ENCODE data around the gene RSBN1L.

The RSBN1L gene

GRCh38 chr7:77653572-77653971 is 42.7 kb upstream of the RSBN1L start:
- TF ChIP-seq, protein P1, sequence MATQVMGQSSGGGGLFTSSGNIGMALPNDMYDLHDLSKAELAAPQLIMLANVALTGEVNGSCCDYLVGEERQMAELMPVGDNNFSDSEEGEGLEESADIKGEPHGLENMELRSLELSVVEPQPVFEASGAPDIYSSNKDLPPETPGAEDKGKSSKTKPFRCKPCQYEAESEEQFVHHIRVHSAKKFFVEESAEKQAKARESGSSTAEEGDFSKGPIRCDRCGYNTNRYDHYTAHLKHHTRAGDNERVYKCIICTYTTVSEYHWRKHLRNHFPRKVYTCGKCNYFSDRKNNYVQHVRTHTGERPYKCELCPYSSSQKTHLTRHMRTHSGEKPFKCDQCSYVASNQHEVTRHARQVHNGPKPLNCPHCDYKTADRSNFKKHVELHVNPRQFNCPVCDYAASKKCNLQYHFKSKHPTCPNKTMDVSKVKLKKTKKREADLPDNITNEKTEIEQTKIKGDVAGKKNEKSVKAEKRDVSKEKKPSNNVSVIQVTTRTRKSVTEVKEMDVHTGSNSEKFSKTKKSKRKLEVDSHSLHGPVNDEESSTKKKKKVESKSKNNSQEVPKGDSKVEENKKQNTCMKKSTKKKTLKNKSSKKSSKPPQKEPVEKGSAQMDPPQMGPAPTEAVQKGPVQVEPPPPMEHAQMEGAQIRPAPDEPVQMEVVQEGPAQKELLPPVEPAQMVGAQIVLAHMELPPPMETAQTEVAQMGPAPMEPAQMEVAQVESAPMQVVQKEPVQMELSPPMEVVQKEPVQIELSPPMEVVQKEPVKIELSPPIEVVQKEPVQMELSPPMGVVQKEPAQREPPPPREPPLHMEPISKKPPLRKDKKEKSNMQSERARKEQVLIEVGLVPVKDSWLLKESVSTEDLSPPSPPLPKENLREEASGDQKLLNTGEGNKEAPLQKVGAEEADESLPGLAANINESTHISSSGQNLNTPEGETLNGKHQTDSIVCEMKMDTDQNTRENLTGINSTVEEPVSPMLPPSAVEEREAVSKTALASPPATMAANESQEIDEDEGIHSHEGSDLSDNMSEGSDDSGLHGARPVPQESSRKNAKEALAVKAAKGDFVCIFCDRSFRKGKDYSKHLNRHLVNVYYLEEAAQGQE (IDR thresholded peaks at IDR 0.05; ENCODE audit: insufficient read depth in 1 of 2, low read depth in 2 of 2, low read length in 2 of 2), result no peak
- no peak for TF ChIP-seq SIN3A (IDR thresholded peaks at IDR 0.05; ENCODE audit: borderline replicate concordance, insufficient read depth, low read length)
- TF ChIP-seq FOXP2 (optimal IDR thresholded peaks at IDR 0.05; ENCODE audit: borderline replicate concordance, extremely low read depth, extremely low read length, insufficient read depth), result no peak
- no peak for TF ChIP-seq POLR2AphosphoS5 (IDR thresholded peaks at IDR 0.05; ENCODE audit: low read depth, low read length)
- TF ChIP-seq TAF1 (IDR thresholded peaks at IDR 0.05; ENCODE audit: borderline replicate concordance, insufficient read depth, low read length), result no peak

DNA sequence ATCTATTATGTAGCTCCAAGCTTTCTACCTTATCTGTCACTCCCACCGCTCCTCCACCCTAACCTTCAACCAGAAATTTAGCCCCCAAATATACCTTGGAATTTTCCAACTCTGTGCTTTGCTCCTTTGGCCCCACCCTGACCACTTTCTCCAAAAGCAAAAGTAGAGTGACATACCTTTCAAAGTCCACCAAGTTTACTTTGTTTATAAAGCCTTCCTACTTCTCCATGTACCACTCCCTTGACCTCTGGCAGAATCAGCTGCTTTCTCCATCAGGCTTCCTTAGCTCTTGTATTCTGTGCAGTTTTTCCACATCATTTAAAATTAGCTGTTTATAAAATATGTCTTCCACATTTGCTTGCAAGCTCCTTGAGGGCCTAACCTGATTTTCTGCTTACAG is 40.9 kb upstream of the RSBN1L start:
- TF ChIP-seq POLR2AphosphoS5 (IDR thresholded peaks at IDR 0.05; ENCODE audit: low read depth, low read length) (no peak), FOXP2 (optimal IDR thresholded peaks at IDR 0.05; ENCODE audit: borderline replicate concordance, extremely low read depth, extremely low read length, insufficient read depth) (no peak), TAF1 (IDR thresholded peaks at IDR 0.05; ENCODE audit: borderline replicate concordance, insufficient read depth, low read length) (no peak), SIN3A (IDR thresholded peaks at IDR 0.05; ENCODE audit: borderline replicate concordance, insufficient read depth, low read length) (no peak)
- TF ChIP-seq, protein P1 (IDR thresholded peaks at IDR 0.05; ENCODE audit: insufficient read depth in 1 of 2, low read depth in 2 of 2, low read length in 2 of 2), result no peak

- TF ChIP-seq, protein P1 (IDR thresholded peaks at IDR 0.05; ENCODE audit: insufficient read depth in 1 of 2, low read depth in 2 of 2, low read length in 2 of 2), result no peak
- TF ChIP-seq TAF1 (IDR thresholded peaks at IDR 0.05; ENCODE audit: borderline replicate concordance, insufficient read depth, low read length) (no peak), SIN3A (IDR thresholded peaks at IDR 0.05; ENCODE audit: borderline replicate concordance, insufficient read depth, low read length) (no peak), FOXP2 (optimal IDR thresholded peaks at IDR 0.05; ENCODE audit: borderline replicate concordance, extremely low read depth, extremely low read length, insufficient read depth) (no peak), POLR2AphosphoS5 (IDR thresholded peaks at IDR 0.05; ENCODE audit: low read depth, low read length) (no peak)
Measured at GRCh38 chr7:77655836-77656455, 40.3 kb upstream of the RSBN1L start.

- TF ChIP-seq, protein P1 (IDR thresholded peaks at IDR 0.05; ENCODE audit: insufficient read depth in 1 of 2, low read depth in 2 of 2, low read length in 2 of 2), result no peak
- TF ChIP-seq FOXP2 (optimal IDR thresholded peaks at IDR 0.05; ENCODE audit: borderline replicate concordance, extremely low read depth, extremely low read length, insufficient read depth) (no peak), TAF1 (IDR thresholded peaks at IDR 0.05; ENCODE audit: borderline replicate concordance, insufficient read depth, low read length) (no peak), SIN3A (IDR thresholded peaks at IDR 0.05; ENCODE audit: borderline replicate concordance, insufficient read depth, low read length) (no peak), POLR2AphosphoS5 (IDR thresholded peaks at IDR 0.05; ENCODE audit: low read depth, low read length) (no peak)
Measured at GRCh38 chr7:77657427-77658224, 38.6 kb upstream of the RSBN1L start.
